LoVo (cell line): ENCODE measurements around the gene MSI2.
A peak's percentile ranks its signal among the peaks of the same experiment; 100 is the strongest.

Source experiments
- DNase-seq: peaks from one replicate; pipeline ENCODE4 v3.0.0-alpha.2; 2016; ENCODE audit warnings: low spot score

Gene MSI2

GRCh38 chr17:57370037-57370581 lies 113.8 kb downstream of the MSI2 start:
- peak; percentile 21 for DNase-seq

DNA sequence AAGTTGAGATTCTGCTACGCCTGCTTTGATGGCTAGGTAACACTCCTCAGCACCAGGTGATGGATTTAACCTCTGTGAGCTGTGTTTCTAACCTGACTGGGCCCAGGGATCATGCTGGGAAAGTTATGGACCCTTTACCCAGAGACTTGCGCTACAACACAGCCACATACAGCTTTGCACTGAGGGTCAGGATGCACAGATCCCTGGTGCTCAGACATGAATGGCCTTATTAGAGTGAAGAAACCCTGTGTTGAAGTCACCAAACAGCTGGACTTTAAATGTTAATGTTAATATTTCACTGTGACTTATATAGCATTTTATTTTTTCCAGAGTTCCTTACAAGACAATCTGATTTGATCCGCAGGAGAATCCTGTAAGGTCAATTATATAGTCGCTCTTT lies 114.3 kb downstream of the MSI2 start:
- DNase-seq, result no peak

- DNase-seq, result peak; percentile 88
Observed at GRCh38 chr17:57372156-57372555, 115.8 kb downstream of the MSI2 start.

- DNase-seq, result no peak
Observed at GRCh38 chr17:57373048-57373447, 116.7 kb downstream of the MSI2 start.

GRCh38 chr17:57373756-57374155 lies 117.4 kb downstream of the MSI2 start:
- DNase-seq, result no peak

- DNase-seq, result no peak
Observed at GRCh38 chr17:57375040-57375769, 118.9 kb downstream of the MSI2 start.

DNA sequence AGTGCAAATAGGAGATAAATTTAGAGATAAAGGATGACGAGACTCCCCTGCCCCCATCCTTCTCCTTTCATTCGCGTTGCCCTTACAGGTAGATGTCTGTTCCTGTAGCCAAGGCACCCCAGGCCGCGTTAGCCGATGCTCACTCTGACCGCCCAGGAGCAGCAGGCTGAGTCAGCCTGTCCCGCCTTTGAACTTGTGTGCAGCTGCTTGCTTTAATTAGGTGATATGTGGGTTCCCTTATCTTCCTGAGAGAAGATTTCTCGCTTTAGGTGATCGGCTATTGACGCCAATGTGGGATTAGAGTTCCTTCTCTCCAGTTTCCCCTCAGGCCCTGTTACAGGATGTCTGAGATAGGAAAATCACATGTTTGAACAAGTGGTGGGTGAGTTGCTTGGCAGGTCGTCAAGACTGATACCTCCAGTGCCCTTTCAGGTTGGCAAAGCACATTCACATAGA lies 119.5 kb downstream of the MSI2 start:
- peak; percentile 43 for DNase-seq

- DNase-seq, result no peak
Observed at GRCh38 chr17:57377094-57377493, 120.8 kb downstream of the MSI2 start.

- DNase-seq, result no peak
Observed at GRCh38 chr17:57379237-57379894, 123.0 kb downstream of the MSI2 start.

GRCh38 chr17:57379895-57380434 lies 123.6 kb downstream of the MSI2 start:
- no peak for DNase-seq

DNA sequence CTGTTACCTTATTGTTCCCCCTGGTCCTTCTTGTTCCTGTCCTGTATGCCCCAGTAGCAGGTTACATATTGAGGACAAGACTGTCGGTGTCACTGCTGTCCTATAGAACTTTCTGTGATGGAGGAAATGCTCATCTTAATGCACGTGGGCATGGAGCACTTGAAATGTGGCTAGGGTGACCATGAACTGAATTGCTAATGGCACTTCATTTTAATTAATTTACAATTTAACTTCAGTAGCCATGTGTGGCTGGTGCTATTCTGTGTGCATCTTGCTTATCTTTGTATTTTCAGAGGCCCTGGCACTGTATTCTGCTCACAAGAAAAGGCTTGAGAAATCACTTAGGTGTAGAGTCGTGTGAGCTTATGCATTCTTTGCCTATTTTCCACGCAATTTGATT lies 125.2 kb downstream of the MSI2 start:
- DNase-seq, result no peak

DNA sequence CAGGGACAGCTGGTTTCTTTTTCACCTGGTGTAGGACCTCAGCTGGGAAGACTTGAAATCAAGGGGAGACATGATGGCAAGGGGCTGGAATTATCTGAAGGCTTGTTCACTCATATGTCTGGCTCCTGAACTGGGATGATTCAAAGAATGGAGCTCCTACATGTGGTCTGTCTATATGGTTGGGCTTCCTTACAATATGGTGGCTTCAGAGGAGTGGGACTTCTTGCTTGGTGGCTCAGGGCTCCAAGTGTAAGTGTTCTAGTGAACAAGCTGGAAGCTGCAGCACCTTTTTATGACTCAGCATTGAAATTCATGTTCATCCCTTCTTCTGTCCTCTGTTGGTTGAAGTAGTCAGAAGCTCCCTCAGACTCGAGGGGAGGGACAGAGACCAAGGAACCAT lies 127.9 kb downstream of the MSI2 start:
- DNase-seq, result no peak

- DNase-seq, result no peak
Observed at GRCh38 chr17:57385975-57386374, 129.7 kb downstream of the MSI2 start.

- DNase-seq, result no peak
Observed at GRCh38 chr17:57387575-57387974, 131.3 kb downstream of the MSI2 start.

DNA sequence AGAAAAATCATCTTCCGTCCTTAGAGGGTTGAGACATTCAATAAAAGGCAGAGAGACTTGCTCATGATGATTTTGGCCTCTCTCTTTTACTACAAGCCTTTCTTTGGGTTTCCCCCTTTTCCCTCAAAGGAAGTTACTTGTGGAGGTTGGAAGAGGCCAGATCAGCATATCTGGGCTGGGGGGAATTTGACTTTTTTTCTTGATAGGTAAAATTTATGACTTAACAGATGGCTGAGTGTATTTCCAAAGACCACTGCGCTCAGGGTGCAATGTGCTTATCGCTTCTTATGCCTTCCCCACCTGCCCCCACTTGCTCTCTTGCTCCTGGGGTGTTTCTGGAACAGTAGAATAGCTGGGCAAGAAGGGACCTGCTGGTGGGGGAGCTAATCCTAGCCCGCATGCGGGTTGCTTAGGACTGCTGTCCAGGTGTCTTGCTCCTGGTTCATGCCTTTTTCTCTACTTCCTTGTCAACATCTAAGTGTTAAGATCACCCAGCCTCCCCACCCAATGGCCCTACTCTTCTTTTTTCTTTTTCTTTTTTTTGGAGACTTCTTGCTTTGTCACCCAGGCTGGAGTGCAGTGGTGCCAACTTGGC lies 131.9 kb downstream of the MSI2 start:
- no peak for DNase-seq

DNA sequence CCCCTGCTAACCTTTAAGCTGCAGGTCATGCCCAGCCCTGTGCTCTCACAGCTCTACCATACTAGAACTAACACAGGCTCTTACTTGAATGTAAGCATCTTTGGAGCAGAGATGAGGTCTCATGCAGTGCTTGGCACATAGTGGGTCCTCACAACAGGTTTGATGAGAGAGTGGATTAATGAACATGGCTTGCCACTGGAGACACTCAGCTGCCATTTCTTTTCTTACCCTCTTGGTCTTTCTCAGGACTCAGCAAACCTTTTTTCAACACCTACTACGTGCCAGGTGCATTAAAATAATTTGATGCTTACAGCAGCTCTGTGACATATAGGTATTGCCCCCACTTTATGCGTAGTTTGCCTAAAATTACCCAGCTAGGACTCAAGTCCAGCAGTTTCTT lies 133.2 kb downstream of the MSI2 start:
- no peak for DNase-seq

GRCh38 chr17:57391076-57391825 lies 134.9 kb downstream of the MSI2 start:
- DNase-seq, result no peak

DNA sequence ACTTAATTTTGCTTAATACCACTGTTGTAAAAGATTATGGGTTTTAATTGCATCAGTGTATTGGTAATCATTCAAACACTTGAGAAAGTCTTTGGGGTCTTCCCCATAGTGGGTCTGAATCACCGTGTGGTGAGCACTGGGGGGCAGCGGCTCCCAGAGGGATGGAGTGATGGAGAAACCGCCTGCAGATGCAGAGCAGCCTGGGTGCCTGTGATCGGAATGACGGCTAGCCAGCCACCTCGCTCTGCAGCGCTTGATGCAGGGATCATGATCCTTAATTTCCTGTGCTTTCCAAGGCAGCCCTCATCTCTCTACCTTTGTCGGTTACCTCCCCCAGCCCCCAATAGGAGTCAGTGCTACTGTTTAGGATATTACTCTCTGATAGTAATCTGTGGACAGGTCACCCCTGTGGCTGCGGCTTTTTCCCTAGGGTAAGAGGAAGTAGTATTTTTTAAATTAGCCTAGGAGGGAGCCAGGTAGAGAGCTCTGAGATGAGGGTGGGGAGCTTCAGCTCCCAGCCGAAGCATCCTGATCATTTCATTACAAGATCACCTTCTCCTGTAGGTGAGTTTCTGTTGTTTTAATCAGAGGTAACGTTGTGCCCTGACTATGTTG lies 135.6 kb downstream of the MSI2 start:
- no peak for DNase-seq

DNA sequence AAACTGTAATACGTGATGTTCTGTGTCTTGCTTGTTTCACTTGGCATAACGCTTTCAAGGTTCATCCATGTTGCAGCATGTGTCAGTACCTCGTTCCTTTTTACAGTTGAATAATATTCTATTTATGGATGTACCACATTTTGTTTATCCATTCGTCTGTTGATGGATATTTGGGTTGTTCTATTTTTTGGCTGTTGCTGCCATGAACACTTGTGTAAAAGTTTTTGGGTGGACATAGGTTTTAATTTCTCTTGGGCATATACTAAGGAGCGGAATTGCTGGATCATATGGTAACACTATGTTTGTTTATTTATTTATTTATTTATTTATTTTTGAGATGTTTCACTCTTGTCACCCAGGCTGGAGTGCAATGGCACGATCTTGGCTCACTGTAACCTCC lies 137.0 kb downstream of the MSI2 start:
- no peak for DNase-seq

DNA sequence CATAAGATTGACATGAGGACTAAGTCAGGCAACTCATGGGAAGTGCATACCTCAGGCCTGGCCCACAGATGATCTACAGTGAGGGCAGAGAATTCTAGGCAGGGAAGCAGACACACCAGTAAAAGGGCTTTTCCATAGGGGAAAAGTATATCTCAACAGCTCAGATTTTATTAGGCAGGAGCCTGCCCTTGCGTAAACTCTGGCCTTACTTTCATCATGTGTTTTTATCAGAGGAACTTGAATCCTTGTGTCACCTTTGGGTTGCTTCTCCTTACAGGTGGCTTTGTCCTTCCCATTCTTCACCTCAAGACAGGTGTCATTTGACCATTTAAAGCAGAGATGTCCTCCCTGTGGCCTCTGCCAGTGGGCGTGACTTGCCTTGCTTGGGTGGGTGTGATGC lies 138.1 kb downstream of the MSI2 start:
- peak; percentile 61 for DNase-seq

GRCh38 chr17:57395721-57396321 lies 139.5 kb downstream of the MSI2 start:
- DNase-seq, result no peak
